NCI-H187 (cell line): ENCODE results near the gene ACSL6.

Experiments used
- DNase-seq, 2 experiments: peaks; one replicate each; lab custom pipeline; 2025; lab: John Stamatoyannopoulos, UW

ACSL6 gene

GRCh38 chr5:131999441-132000240, 11.8 kb downstream of the ACSL6 start:
- DNase-seq: no peak

GRCh38 chr5:131999041-131999440, 12.4 kb downstream of the ACSL6 start:
- DNase-seq: no peak

GRCh38 chr5:131998431-131999040, 12.9 kb downstream of the ACSL6 start:
- no peak for DNase-seq

- DNase-seq: no peak
Measured at GRCh38 chr5:131997727-131998117, 13.7 kb downstream of the ACSL6 start.

- DNase-seq: no peak
Measured at GRCh38 chr5:131997026-131997726, 14.3 kb downstream of the ACSL6 start.

- no peak for DNase-seq
Measured at GRCh38 chr5:131996210-131997025, 15.0 kb downstream of the ACSL6 start.

- DNase-seq: no peak
Measured at GRCh38 chr5:131994533-131995226, 16.8 kb downstream of the ACSL6 start.

GRCh38 chr5:131994090-131994489, 17.4 kb downstream of the ACSL6 start:
- no peak for DNase-seq

GRCh38 chr5:131993676-131994075, 17.8 kb downstream of the ACSL6 start:
- no peak for DNase-seq

- DNase-seq: no peak
Measured at GRCh38 chr5:131992370-131992769, 19.1 kb downstream of the ACSL6 start.

- no peak for DNase-seq
Measured at GRCh38 chr5:131991593-131992324, 19.7 kb downstream of the ACSL6 start.

GRCh38 chr5:131990716-131991115, 20.7 kb downstream of the ACSL6 start:
- no peak for DNase-seq

- DNase-seq: no peak
Measured at GRCh38 chr5:131988601-131989000, 22.9 kb downstream of the ACSL6 start.

GRCh38 chr5:131987251-131987650, 24.2 kb downstream of the ACSL6 start:
- DNase-seq: no peak

GRCh38 chr5:131986161-131986912, 25.1 kb downstream of the ACSL6 start:
- no peak for DNase-seq

- no peak for DNase-seq
Measured at GRCh38 chr5:131984956-131985665, 26.3 kb downstream of the ACSL6 start.

GRCh38 chr5:131983244-131983771, 28.1 kb downstream of the ACSL6 start:
- DNase-seq: no peak

- DNase-seq: no peak
Measured at GRCh38 chr5:131981516-131981915, 29.9 kb downstream of the ACSL6 start.

GRCh38 chr5:131980696-131981095, 30.8 kb downstream of the ACSL6 start:
- DNase-seq: no peak
